G401 (cell line): ENCODE results near the gene ADK. TPM values are rescaled to one million over a fixed set of nuclear protein-coding genes. Genes with fewer than 3 reads are reported as not detected.

Experiments used
- DNase-seq: peaks from one replicate; pipeline ENCODE4 v3.0.0-alpha.2; 2015; ENCODE audit warnings: low spot score
- in situ Hi-C: cut with HindIII; loops from 2 replicates; pipeline ENCODE4 v1.10.0; 2016; ENCODE audit warnings: low sequenced_read_pairs, mixed read lengths
- total RNA-seq: library from RNA; depleted of rRNA; stranded (reverse); fragments of >200 nt; shearing (Covaris generic); gene quantifications from 2 replicates; pipeline ENCODE4 v1.2.3, GENCODE V29; 2014

ADK gene
- total RNA-seq, 1 experiment from 2014 or later = 99.5 TPM

DNA sequence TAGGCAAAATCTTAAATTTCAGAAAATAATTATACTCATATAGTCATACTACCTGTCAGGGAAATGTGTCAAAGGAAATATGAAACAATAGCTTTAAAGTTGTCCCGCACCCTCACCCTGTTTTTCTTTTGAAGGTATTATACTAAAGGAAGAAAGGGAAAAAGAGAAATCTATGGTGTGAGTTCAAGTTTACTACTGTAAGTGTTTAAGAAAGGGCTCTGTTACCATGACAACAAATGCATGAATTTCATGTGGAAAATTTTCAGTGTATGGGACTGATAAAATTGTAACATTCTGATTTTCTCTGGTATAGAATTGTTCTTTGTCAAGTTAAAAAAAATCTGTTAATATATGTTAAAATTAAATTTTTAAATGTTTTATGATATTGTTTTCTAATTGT is 229.8 kb downstream of the ADK start:
- DNase-seq = no peak
- in situ Hi-C loops = no loop called here

DNA sequence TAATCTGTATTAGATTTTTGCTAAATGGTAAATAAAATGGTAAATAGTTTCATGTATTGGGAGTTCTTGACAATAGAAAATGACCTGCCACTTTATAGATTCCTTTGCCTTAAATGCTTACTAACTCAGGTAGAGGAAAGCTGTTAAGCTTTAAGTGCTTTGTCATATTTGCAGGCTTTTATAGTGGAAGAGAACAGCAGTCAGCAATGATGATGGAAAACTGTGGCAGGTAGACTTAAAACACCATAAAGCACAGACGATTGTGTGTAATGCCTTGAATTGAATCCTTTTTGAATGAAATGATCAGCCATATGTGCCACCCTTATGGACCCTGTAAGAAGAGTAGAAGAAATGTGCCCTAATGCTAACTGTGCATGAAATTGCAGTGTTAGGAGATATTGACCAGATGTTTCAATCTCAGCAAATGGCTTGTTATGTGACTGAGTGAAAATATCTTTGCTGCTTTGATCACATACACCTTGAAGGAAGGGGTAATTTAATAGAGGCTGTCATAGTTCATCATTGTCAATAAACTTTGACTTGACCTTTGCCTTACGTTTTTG is 230.4 kb downstream of the ADK start:
- in situ Hi-C loops = no loop called here
- DNase-seq = no peak

DNA sequence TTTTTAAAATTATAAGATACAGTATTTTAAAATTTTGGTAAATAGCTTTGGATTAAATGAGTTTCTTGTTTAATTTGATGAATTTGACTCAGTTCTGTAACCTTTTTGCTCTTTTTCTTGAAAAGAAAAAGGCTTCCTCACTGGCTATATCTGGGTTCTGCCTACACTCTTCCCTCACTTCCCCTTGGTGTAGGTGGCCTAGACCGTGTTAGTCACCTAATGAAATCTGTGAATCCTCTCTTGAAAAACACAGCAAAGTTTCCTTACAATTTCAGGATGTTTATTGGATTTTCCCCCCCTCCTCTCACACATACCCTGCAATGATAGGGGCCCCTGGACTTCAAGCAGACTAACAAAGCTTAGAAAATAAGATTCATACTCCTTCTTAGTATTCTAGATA is 231.6 kb downstream of the ADK start:
- DNase-seq = no peak
- in situ Hi-C loops = no loop called here

DNA sequence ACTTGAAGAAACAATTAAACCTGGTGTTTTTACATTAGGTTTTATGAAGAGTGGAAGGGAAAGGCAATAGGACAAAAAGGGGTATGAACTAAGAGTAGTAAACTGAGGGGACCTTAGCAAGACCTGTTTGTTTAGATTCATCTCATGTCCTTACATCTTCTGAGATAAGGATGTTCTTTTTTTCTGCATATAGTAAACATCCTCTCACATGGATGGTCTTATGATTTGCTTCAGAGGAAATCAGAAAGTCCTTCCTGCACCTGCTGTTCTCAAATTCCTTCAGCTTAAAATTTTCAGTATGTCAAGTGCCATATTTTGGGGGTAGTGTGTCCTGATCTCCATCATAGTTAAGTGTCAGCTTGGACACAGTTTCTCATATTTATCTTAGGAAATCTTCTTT is 232.6 kb downstream of the ADK start:
- DNase-seq = no peak
- in situ Hi-C loops = no loop called here

DNA sequence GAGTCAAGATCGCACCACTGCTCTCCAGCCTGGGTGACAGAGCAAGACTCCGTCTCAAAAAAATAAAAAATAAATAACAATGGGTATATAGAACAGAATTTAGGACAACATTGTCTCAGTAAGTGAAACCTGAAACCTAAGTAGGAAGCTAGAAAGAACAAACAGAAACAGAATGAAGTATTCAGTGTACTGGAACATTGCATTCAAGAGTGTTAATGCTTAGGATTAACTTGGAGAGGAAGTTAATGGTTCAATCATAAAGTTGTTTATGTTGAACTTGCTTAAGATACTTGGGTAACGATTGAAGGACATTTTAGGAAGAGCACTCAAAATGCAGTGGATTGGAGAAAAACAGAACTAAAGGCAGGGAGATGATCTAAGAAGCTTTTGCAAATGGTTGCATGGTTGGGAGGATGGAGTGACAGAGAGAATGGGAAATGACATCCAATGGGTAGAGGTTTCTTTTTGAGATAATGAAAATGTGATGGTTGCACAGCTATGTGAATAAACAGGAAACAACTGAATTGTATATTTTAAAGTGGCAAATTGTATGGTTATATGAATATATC is 233.7 kb downstream of the ADK start:
- no peak for DNase-seq
- in situ Hi-C loops = no loop called here

DNA sequence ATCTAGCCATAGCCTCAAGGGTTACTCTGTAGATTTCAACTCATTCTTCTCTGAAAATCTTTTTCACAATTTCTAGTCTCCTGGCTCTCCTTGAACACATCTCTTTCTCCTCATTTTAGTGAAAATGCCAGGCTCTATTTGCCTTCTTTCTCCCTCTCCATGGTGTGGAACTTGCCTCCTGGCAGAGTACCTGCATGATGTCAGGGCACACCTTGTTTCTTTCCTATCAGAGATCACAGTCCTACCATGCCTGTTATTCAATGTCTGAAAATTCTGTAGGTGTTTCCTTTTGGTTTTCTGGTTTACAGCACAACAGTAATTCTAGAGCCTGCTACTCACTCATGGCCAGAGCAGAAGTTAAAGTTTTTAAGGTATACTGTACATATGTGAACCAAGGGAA is 237.8 kb downstream of the ADK start:
- no peak for DNase-seq
- in situ Hi-C loops = no loop called here

DNA sequence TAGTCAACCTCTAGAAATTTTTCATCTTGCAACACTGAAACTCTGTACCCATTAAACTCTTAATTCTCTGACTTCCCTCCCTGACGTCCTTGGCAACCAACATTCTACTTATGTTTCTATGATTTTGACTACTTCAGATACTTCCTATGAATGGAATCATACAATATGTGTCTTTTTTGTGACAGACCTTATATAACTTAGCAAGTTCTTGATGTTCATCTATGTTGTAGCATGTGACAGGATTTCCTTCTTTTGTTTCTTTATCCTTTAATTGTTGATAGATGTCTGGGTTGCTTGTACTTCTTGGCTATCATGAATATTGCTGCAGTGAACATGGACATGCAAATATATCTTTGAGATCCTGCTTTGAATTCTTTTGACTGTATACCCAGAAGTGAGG is 240.8 kb downstream of the ADK start:
- DNase-seq = no peak
- in situ Hi-C loops = no loop called here

DNA sequence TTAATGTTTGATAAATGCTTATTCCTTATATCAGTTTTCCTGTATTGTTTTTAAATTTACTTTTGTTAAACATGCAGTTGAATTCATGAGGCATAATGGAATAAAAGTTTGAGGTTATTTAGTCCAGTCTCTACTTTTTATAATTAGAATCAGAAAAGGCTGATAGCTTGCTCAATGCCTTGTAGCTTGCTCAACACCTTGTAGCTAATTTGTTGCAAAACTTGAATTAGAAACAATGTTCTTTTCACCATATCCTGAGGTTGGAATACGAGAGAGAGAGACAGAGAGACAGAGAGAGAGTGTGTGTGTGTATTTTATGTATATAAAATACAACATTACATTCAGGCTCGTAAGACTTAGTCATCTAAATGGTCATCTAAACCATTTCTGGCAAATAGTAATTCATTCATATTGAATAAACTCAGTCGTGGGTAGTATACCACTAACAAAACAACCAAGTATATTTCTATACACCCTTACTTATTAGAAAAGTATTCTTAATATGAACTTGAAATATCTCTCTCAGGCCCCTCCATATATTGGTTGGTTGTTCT is 243.5 kb downstream of the ADK start:
- in situ Hi-C loops = no loop called here
- DNase-seq = no peak

DNA sequence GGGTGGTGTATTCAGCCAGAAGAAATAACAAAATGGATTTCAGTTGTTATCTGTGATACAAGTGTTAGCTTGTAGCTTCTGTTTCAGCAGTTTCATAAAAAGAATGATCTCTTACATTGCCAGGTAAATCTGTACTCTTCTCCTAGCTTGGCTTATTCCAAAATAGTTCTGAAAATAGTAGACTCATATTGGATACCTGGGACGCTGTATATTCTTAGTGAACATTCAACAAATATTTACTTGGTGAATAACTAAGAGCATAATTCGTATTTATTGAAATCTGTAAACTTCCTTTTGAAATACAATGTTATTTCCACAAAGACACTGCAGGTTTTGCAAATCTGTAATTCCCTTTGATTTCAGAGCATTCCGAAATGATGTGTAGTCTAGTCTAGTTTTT is 249.2 kb downstream of the ADK start:
- DNase-seq = no peak
- in situ Hi-C loops = no loop called here

DNA sequence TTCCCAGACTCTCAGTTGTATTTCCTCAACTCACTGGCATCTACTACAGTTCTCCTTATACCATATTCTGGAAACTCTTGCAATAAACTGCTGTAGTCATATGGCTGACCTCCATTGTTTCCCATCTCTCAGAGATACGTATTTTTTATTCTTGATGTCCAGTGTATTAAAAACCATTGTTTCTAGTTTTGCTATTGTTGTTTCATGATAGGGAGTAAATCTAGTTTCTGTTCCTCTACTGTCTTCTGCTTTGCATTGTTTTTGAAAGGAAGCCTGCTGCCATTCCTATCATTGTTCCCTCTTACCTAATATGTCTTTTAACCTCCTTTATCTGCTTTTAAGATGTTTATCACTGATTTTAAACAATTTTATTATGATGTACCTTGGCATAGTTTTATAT is 255.0 kb downstream of the ADK start:
- no peak for DNase-seq
- in situ Hi-C loops = no loop called here

DNA sequence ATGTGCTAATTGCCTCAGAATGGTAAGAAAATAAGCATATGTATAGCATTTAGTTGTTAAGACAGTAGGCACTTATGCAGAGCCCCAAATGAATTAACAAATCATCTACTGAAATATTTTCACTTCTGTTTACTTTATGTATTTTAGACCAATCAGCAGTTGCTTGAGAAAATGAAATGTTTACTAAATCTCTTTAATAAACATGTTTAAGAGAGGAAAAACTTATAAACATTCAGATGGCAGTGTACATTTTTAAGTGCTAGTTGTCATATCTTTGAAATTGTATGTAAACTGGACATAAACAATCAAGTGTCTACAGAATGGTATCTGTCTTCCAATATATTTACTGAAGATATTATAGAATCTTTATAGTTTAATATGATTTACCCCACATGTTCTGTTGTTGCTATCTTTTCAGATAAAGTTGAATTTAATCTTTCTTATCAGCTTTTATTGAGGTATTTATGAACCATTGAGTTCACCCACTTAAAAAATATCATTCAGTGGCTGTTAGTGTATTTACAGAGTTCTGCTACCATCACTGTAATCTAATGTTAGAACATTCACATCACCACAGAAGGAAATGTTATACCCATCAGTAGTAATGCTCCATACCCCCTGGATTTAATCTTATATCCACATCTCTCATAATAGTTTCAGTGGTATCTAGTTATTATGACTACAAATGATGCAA is 264.3 kb downstream of the ADK start:
- in situ Hi-C loops = no loop called here
- no peak for DNase-seq

DNA sequence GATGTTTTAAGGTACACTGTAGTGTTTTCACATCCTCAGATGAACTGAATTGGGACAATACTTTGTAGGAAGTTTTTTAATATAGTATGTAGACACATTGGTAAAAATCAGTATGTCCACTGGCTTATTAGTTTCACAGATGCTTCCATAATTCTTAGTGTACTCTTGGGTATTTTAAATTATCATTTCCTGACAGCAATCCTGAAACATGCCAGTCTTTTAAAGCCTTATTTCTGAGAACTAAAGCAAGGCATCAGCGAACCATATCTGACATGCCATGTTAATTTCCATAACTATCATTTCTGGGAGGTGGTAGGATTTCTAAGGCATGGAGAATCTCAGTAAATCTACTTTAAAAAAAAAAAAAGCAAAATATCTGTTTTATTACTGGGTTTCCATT is 266.4 kb downstream of the ADK start:
- in situ Hi-C loops = no loop called here

DNA sequence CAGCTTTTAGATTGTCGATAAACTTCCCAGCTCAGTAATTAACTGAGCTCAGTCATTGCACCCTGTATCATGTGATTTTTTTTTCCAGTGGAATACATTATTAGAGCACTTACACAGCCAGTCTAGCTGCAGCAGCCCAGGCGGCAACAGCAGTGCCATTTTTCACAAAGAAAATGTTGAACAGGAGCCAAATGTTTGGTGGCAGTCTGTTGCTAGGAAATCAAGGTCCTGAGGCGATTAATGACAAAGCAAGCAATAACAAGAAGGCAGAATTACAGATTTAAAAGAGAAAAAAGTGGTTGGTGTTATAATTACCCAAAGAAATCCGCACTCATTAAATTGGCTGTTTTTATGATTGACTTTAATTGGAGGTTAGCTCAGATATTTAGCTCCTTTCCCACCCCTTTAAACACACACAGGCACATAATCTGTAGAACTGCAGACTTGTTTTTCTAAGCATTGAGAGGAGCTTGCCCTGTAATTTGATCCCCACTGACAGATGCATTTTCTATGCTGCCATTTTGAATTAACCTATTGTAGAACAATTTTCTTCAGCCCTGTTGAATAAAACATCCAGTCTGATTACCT is 267.4 kb downstream of the ADK start:
- peak; percentile 87 for DNase-seq
- in situ Hi-C loops = no loop called here

More for the DNA sequence above, 266.4 kb downstream of the ADK start:
- no peak for DNase-seq

DNA sequence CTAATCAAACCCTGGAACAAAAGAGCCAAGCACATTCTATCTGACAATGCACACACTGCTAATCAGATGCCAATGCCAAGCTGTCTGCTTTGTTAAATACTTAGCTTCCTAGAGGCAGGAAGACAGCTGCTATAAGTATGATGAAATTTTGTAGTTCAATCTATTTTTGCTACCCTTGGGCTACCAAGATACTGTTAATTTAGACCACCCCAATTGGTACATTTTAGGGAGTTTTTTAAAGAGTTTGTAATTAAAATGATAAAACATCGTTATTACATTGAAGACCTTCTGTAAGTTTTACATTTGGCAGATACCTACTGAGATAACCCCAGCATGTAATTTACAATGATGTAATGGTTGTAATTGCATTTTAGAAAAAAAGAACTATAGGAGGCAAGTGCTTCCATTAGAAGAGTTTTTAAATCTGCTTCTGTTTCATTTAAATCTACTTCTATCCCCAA is 268.5 kb downstream of the ADK start:
- DNase-seq = peak; percentile 30
- in situ Hi-C loops = no loop called here

DNA sequence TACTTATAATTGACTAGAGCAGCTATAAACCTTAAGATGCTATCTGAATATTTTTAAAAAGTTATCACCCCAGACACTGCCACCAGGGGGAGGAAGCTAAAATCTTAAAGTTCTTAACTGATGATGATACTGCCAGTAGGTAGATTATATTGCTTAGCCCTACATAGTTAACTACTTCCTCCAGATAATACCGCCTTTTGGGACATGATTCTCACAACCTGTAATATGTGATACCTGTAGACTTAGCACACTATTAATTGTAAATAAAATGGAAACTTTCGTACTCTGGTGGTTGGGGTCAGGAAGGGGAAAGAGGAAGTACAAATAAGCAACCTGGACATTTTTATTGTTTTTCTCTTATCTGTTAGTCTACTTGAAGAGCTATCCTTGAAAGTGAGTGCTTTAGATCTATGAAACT is 268.9 kb downstream of the ADK start:
- in situ Hi-C loops = no loop called here
- DNase-seq = no peak

DNA sequence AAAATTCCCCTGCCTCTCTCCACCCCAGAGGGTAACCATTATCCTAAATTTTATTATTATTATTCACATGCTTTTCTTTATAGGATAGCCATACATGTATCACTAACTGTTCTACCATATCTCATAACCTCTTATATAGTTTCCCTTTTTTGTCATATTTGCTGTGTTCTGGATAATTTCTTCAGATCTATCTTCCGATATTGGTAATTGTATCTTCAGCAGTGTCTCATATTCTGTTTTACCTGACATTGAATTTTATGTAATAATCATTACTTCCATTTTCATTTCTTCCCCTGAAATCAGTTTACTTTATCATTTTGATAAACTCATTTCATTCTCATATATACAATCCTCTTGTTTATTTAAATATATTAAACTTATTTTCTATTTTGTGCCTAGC is 273.5 kb downstream of the ADK start:
- in situ Hi-C loops = no loop called here
- DNase-seq = no peak

DNA sequence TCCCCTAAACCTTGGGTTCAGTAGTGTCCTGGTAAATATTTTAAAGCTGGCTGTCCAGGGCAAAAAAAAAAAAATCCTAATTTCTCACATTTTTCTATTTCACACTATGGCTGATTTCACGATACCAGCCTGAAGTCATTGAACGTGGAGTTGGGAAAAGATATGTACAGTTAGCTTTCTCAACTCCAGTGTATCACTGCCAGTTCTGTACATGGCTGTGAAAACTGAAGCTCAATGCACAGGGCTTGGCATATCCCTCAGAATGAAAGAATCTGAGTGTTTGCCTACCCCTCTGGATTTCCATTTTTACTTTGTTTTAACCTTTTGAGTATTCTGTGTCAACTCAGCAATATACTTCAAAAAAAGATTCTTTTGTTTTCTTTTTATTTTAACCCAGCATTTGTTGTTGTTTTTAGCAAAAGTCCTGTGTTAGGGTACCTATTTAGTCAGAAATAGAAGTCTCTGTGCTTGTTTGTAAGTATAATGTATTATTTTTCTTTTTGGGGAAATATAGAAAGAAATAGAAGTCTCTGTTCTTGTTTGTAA is 274.5 kb downstream of the ADK start:
- no peak for DNase-seq
- in situ Hi-C loops = no loop called here

DNA sequence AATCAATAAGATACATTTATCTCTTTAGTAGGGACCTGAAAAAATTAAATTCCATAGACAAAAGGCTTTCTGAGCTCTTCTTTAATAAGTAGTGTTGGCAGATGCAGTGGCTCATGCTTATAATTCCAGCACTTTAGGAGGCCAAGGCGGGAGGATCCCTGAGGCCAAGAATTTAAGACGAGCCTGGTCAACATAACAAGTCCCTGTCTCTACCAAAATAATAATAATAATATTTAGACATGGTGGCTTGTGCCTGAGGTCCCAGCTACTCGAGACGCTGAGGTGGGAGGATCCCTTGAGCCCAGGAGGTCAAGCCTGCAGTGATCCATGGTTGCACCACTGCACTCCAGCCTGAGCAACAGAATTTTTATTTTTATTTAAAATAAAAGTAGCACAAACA is 280.8 kb downstream of the ADK start:
- DNase-seq = no peak
- in situ Hi-C loops = no loop called here

DNA sequence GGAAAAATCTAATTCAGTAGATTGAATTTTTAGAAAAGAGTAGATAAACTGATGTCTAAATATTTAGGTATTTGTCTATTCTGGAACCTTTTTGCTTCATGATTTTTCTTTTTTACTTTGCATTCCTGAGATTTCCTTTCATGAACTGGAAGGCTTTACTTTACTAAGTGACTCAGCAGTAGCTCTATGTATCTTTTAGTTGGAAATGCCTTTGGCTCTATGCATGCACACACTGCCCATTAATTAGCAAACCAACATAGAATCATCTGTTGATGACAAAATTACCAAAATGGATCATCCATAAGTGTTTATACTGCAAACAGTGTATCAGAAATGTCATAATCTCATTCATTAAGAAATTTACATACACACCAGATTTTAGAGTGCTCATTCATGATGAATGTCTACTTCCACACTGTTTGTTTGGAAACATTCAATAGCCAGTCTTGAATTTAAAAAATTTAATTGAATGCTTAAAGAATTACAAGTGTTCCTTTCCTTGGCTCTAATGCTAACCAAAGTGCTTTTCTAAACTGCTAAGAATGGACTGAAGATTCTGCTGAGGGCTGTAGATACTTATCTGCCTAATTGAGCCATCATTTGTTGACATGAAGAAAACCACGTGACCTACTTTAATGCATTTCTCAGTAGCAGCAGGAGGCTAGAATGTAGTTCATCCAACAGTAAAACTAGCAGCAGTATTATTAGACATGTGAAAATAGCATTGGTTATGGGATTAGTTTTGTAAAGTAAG is 282.0 kb downstream of the ADK start:
- no peak for DNase-seq
- in situ Hi-C loops = no loop called here
